HL-60/S4 treated with retinoic acid at 250 ng/mL for 4 days and 3 days (cell line): Measurements from ENCODE around the gene KLK3.

ENCODE experiments used
- in situ Hi-C: fragments of 300-500 bp; cut with MboI; formaldehyde crosslinking; loops from 2 replicates; pipeline ENCODE4 v1.7.0; 2022; ENCODE audit warnings: low sequenced_read_pairs

KLK3 gene

GRCh38 chr19:50830266-50831025, 24.3 kb upstream of the KLK3 start:
- in situ Hi-C loops = no loop called here

GRCh38 chr19:50831026-50831396, 23.7 kb upstream of the KLK3 start:
- in situ Hi-C loops = no loop called here

GRCh38 chr19:50832666-50833065, 22.0 kb upstream of the KLK3 start:
- in situ Hi-C loops = no loop called here

- in situ Hi-C loops = no loop called here
These were observed 21.5 kb upstream of the KLK3 start, which contains the start of gene KLK15 for GRCh38 chr19:50833117-50833801. Gene KLK15 (minus strand): TSS chr19:50833574. CDS start chr19:50831492, 2,082 bp downstream.

- in situ Hi-C loops = no loop called here
These were observed 20.9 kb upstream of the KLK3 start for GRCh38 chr19:50833802-50834167.

GRCh38 chr19:50835103-50835784, 19.5 kb upstream of the KLK3 start:
- in situ Hi-C loops = no loop called here

GRCh38 chr19:50835785-50836542, 18.8 kb upstream of the KLK3 start:
- in situ Hi-C loops = no loop called here

- in situ Hi-C loops = no loop called here
These were observed 18.0 kb upstream of the KLK3 start for GRCh38 chr19:50836543-50837195.

GRCh38 chr19:50837300-50837699, 17.4 kb upstream of the KLK3 start:
- in situ Hi-C loops = no loop called here

GRCh38 chr19:50838239-50838638, 16.5 kb upstream of the KLK3 start:
- in situ Hi-C loops = no loop called here

- in situ Hi-C loops = no loop called here
These were observed 14.7 kb upstream of the KLK3 start for GRCh38 chr19:50839712-50840655.

GRCh38 chr19:50842130-50842529, 12.6 kb upstream of the KLK3 start:
- in situ Hi-C loops = no loop called here

GRCh38 chr19:50843205-50843604, 11.5 kb upstream of the KLK3 start:
- in situ Hi-C loops = no loop called here

- in situ Hi-C loops = no loop called here
These were observed 11.0 kb upstream of the KLK3 start for GRCh38 chr19:50843701-50844221.

GRCh38 chr19:50844296-50844935, 10.3 kb upstream of the KLK3 start:
- in situ Hi-C loops = no loop called here

- in situ Hi-C loops = no loop called here
These were observed 4.0 kb upstream of the KLK3 start for GRCh38 chr19:50850738-50851137.

GRCh38 chr19:50851620-50852019, 3.1 kb upstream of the KLK3 start:
- in situ Hi-C loops = no loop called here

GRCh38 chr19:50857366-50857765, 2.7 kb downstream of the KLK3 start:
- in situ Hi-C loops = no loop called here

GRCh38 chr19:50858886-50859285, 4.2 kb downstream of the KLK3 start:
- in situ Hi-C loops = no loop called here
